Measurements from ENCODE around the gene TBCA.

Gene TBCA

GRCh38 chr5:77642738-77643653, 133.1 kb downstream of the TBCA start:
- DNase-seq (ENCODE audit: low read depth in 2 of 2): no peak

- no peak for DNase-seq (ENCODE audit: low read depth in 2 of 2)
Measured at GRCh38 chr5:77641963-77642737, 134.0 kb downstream of the TBCA start.

GRCh38 chr5:77641397-77641943, 134.7 kb downstream of the TBCA start:
- DNase-seq (ENCODE audit: low read depth in 2 of 2): no peak

Data from stimulated activated CD8-positive, alpha-beta memory T cell treated with anti-CD3 and anti-CD28 coated beads, Interleukin-15, amount 100 ng/mL, for 48 hours (primary cell).